Endothelial cell of umbilical vein (primary cell): ENCODE results near the gene CPTP. TPM values are rescaled to one million over a fixed set of nuclear protein-coding genes. Genes with fewer than 3 reads are reported as not detected.
"Not testable (repeated sequence)": the region's sequence is repeated elsewhere in the genome, so short reads cannot be mapped to it uniquely, and the experiment has no call there.

Experiments used
- BruUV-seq: library from RNA; stranded (reverse); fragments of 400-500 nt; replicated peaks from 2 replicates; lab custom pipeline; 2021; lab: Mats Ljungman, UMichigan
- CTCF ChIA-PET: fragments of 300-600, 350-600 bp; sonication (Branson Sonifier 250); formaldehyde crosslinking; loops from one replicate; lab custom pipeline; 2021; ENCODE audit warnings: antibody characterized with exemption, inconsistent platforms; lab: Charles Lee
- POLR2A ChIA-PET: fragments of 300-600, 350-600 bp; sonication (Branson Sonifier 250); formaldehyde crosslinking; loops from one replicate; lab custom pipeline; 2021; ENCODE audit warnings: antibody characterized with exemption, inconsistent platforms; lab: Charles Lee
- DNase-seq: peaks from one replicate; pipeline ENCODE4 v3.0.0-alpha.2; 2011; ENCODE audit warnings: low read depth, low spot score
- FAIRE-seq: peaks from 2 replicates; lab custom pipeline; 2011; peaks lifted over from hg19 to GRCh38; lab: Jason Lieb, UNC
- H2AFZ ChIP-seq: 2 replicates; pipeline ENCODE4 v1.6.0; 2012; ENCODE audit warnings: low read depth, low read length, control low read depth, inconsistent platforms
- H3K27ac ChIP-seq: 2 replicates; pipeline ENCODE4 v1.5.1; 2011; ENCODE audit warnings: low read depth, mild to moderate bottlenecking, control low read depth, low read length, moderate library complexity; ENCODE audit not compliant: insufficient read depth
- H3K27me3 ChIP-seq, 2 experiments: 2 replicates each; pipeline versions ENCODE4 v1.6.0 to v1.6.1; 2011; ENCODE audit warnings: low read length in 2 of 2, mixed read lengths in 1 of 2; ENCODE audit not compliant: control insufficient read depth in 2 of 2, insufficient read depth in 2 of 2
- H3K36me3 ChIP-seq, 2 experiments: 2 replicates in 1 of 2; 3 replicates in 1 of 2; pipeline ENCODE4 v1.5.1; 2011; ENCODE audit warnings: low read length in 2 of 2, mild to moderate bottlenecking in 1 of 2, moderate library complexity in 1 of 2; ENCODE audit not compliant: control insufficient read depth in 2 of 2, insufficient read depth in 2 of 2; ENCODE audit errors: extremely low read depth in 1 of 2
- H3K4me1 ChIP-seq: 3 replicates; pipeline ENCODE4 v1.5.1; 2011; ENCODE audit warnings: mild to moderate bottlenecking, low read length; ENCODE audit not compliant: control insufficient read depth, insufficient read depth; ENCODE audit errors: extremely low read depth
- H3K4me2 ChIP-seq: 2 replicates; pipeline ENCODE4 v1.6.1; 2011; ENCODE audit warnings: low read length, control low read depth, mixed read lengths; ENCODE audit not compliant: insufficient read depth
- H3K4me3 ChIP-seq, 3 experiments: fragments of 200-600 bp in 1 of 3; sonication (generic), shearing (Covaris generic) in 1 of 3; replicated peaks in 1 of 3; 2 replicates each; pipeline ENCODE4 v1.5.1; 2011 to 2016; ENCODE audit warnings: control low read depth in 3 of 3, low read length in 3 of 3, mild to moderate bottlenecking in 2 of 3, inconsistent platforms in 1 of 3, low read depth in 1 of 3, moderate library complexity in 1 of 3; ENCODE audit not compliant: insufficient read depth in 1 of 3
- H3K79me2 ChIP-seq: 2 replicates; pipeline ENCODE4 v1.6.0; 2012; ENCODE audit warnings: low read length, inconsistent platforms; ENCODE audit not compliant: control insufficient read depth, insufficient read depth
- H3K9ac ChIP-seq: replicated peaks from 2 replicates; pipeline ENCODE3; 2011; ENCODE audit warnings: low read length, control low read depth; ENCODE audit not compliant: insufficient read depth; ENCODE audit errors: extremely low read depth
- H3K9me1 ChIP-seq: replicated peaks from 3 replicates; pipeline ENCODE4 v1.6.0; 2011; ENCODE audit warnings: mild to moderate bottlenecking, low read length; ENCODE audit not compliant: control insufficient read depth, insufficient read depth; ENCODE audit errors: extremely low read depth
- H3K9me3 ChIP-seq: replicated peaks from 2 replicates; pipeline ENCODE4 v1.5.1; 2012; ENCODE audit warnings: low read length, inconsistent platforms; ENCODE audit not compliant: control insufficient read depth, insufficient read depth
- H4K20me1 ChIP-seq: replicated peaks from 2 replicates; pipeline ENCODE3; 2011; ENCODE audit warnings: mild to moderate bottlenecking, low read length; ENCODE audit not compliant: control insufficient read depth, insufficient read depth; ENCODE audit errors: extremely low read depth
- EZH2 ChIP-seq: IDR thresholded peaks from 2 replicates; pipeline ENCODE4 v1.6.1; 2012; ENCODE audit warnings: borderline replicate concordance, low read depth, mild to moderate bottlenecking, moderate library complexity, low read length, inconsistent platforms; ENCODE audit not compliant: severe bottlenecking
- FOS ChIP-seq: IDR thresholded peaks from 2 replicates; pipeline ENCODE4 v1.6.1; 2011; ENCODE audit warnings: mild to moderate bottlenecking, low read length, moderate library complexity, borderline replicate concordance; ENCODE audit not compliant: insufficient read depth
- GATA2 ChIP-seq: IDR thresholded peaks from 2 replicates; pipeline ENCODE4 v1.7.0; 2011; ENCODE audit warnings: low read depth, mild to moderate bottlenecking, moderate library complexity, mixed read lengths, low read length; ENCODE audit not compliant: insufficient read length, insufficient read depth
- JUN ChIP-seq: IDR thresholded peaks from 2 replicates; pipeline ENCODE4 v1.6.1; 2011; ENCODE audit warnings: borderline replicate concordance, low read depth; ENCODE audit not compliant: insufficient read length, insufficient read depth
- MYC ChIP-seq: IDR thresholded peaks from one replicate; pipeline ENCODE4 v1.6.1; 2011; ENCODE audit warnings: mild to moderate bottlenecking, low read depth, low read length
- POLR2A ChIP-seq: IDR thresholded peaks from 2 replicates; pipeline ENCODE4 v1.6.1; 2012; ENCODE audit warnings: low read depth, mild to moderate bottlenecking, control low read depth, low read length
- POLR2AphosphoS5 ChIP-seq: IDR thresholded peaks from 2 replicates; pipeline ENCODE4 v1.6.1; 2012; ENCODE audit warnings: low read depth, mild to moderate bottlenecking, control low read depth, low read length, moderate library complexity; ENCODE audit not compliant: insufficient read depth
- dilution Hi-C: fragments of 300-500 bp; cut with MboI; formaldehyde crosslinking; loops from one replicate; pipeline ENCODE4 v1.15.0; 2019; ENCODE audit warnings: low sequenced_read_pairs; ENCODE audit not compliant: extremely low pct_ligation_motif_present
- intact Hi-C: fragments of 100-400 bp; cut with micrococcal nuclease; formaldehyde crosslinking; loops from one replicate; pipeline ENCODE4 v1.10.0; 2022
- polyA plus RNA-seq, 4 experiments: library from polyadenylated mRNA; depleted of rRNA in 3 of 4; stranded (reverse) in 3 of 4; unstranded in 1 of 4; fragments of >200 nt; gene quantifications; 2 replicates each; pipeline versions ENCODE4 v1.2.1 to v1.2.3, GENCODE V29; 2011 to 2012; ENCODE audit warnings: missing spikeins in 1 of 4
- total RNA-seq: library from RNA; stranded (reverse); gene quantifications from 2 replicates; pipeline ENCODE4 v1.2.3, GENCODE V29; 2021
- TF ChIP-seq, protein P1 (sequence below): IDR thresholded peaks from 2 replicates; pipeline ENCODE4 v1.6.1; 2011; ENCODE audit not compliant: insufficient read depth, insufficient read length
- TF ChIP-seq, protein P2 (sequence below), 2 donors: IDR thresholded peaks; 1 replicate in 1 of 2; 2 replicates in 1 of 2; pipeline ENCODE4 v1.5.1; 2011; ENCODE audit warnings: low read length in 2 of 2, mild to moderate bottlenecking in 2 of 2, moderate library complexity in 2 of 2, control low read depth in 1 of 2, inconsistent platforms in 1 of 2, low read depth in 1 of 2; ENCODE audit not compliant: insufficient read depth in 1 of 2; ENCODE audit errors: extremely low read depth in 1 of 2

The CPTP gene
- total and polyA plus RNA-seq, 2 donors (not counting 3 experiments of a cell fraction or from before 2014, with no cell fraction given) = 20.9 to 29.5 TPM

DNA sequence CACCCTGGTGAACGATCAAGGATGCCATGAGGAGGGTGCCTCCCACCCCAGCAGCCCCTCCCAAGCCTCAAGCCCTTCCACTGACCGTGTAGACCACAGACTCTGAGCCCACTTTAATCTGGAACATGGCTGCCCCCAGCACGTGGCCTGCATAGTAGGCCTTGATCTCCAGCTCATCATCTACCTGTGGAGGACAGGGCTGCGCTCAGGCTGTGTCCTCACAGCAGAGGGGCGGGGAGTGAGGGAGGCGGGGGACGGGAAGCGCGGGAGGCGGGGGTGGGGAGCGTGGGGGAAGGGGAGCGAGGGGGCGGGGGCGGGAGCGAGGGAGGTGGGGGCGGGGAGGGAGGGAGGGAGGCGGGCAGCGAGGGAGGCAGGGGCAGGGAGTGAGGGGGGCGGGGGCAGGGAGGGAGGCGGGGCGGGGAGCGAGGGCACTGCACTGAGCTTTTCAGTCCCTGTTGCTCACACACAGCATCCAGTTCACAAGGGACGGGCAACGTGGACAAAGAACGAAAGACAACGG lies 9.1 kb upstream of the CPTP start:
- ChIA-PET CTCF (no interaction called here), POLR2A (no interaction called here)
- TF ChIP-seq, protein P1, sequence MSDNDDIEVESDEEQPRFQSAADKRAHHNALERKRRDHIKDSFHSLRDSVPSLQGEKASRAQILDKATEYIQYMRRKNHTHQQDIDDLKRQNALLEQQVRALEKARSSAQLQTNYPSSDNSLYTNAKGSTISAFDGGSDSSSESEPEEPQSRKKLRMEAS = no peak
- no peak for TF ChIP-seq FOS
- TF ChIP-seq MYC = no peak
- no peak for TF ChIP-seq GATA2
- no peak for TF ChIP-seq POLR2A
- no peak for TF ChIP-seq EZH2
- TF ChIP-seq, protein P2, sequence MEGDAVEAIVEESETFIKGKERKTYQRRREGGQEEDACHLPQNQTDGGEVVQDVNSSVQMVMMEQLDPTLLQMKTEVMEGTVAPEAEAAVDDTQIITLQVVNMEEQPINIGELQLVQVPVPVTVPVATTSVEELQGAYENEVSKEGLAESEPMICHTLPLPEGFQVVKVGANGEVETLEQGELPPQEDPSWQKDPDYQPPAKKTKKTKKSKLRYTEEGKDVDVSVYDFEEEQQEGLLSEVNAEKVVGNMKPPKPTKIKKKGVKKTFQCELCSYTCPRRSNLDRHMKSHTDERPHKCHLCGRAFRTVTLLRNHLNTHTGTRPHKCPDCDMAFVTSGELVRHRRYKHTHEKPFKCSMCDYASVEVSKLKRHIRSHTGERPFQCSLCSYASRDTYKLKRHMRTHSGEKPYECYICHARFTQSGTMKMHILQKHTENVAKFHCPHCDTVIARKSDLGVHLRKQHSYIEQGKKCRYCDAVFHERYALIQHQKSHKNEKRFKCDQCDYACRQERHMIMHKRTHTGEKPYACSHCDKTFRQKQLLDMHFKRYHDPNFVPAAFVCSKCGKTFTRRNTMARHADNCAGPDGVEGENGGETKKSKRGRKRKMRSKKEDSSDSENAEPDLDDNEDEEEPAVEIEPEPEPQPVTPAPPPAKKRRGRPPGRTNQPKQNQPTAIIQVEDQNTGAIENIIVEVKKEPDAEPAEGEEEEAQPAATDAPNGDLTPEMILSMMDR (IDR thresholded peaks at IDR 0.05; ENCODE audit: extremely low read depth in 1 of 2, insufficient read depth in 1 of 2, low read depth in 1 of 2, low read length in 2 of 2) = no peak
- no peak for TF ChIP-seq JUN
- no peak for TF ChIP-seq POLR2AphosphoS5
- intact Hi-C loops (no loop called here), dilution Hi-C loops (no loop called here)
- Histone ChIP-seq H3K27me3 (no peaks in the 10 kb centered on the region), H3K36me3 (peaks cover 0 to 46% of the 10 kb centered on the region in 2 experiments), H3K4me1 (no peaks in the 10 kb centered on the region), H3K4me2 (no peak overlapping the region), H4K20me1 (peaks cover 5% of the 10 kb centered on the region), H3K27ac (no peak overlapping the region), H3K4me3 (no peak overlapping the region), H3K9me1 (no peaks in the 10 kb centered on the region), H3K9me3 (no peaks in the 10 kb centered on the region), H3K9ac (no peak overlapping the region), H2AFZ (no peak overlapping the region), H3K79me2 (peaks cover 11% of the 10 kb centered on the region)
- BruUV-seq = no TSS peak
- no peak for FAIRE-seq
- no peak for DNase-seq

DNA sequence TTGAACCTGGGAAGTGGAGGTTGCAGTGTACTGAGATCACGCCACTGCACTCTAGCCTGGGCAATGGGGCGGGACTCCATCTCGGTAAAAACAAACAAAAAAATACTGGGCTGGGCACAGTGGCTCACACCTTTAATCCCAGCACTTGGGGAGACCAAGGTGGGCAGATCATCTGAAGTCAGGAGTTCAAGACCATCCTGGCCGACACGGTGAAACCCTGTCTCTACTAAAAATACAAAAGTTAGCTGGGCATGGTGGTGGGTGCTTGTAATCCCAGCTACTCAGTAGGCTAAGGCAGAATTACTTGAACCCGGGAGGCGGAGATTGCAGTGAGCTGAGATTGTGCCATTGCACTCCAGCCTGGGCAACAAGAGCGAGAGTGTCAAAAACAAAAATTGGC lies 8.4 kb upstream of the CPTP start:
- peak; percentile 24 for FAIRE-seq
- H3K27me3 ChIP-seq, H3K27ac ChIP-seq, H3K9me1 ChIP-seq, intact Hi-C loops, H3K9ac ChIP-seq, H4K20me1 ChIP-seq, BruUV-seq, dilution Hi-C loops, H3K4me1 ChIP-seq, H3K9me3 ChIP-seq, POLR2A ChIA-PET, H2AFZ ChIP-seq, H3K4me2 ChIP-seq, CTCF ChIA-PET, DNase-seq, H3K4me3 ChIP-seq: not testable (repeated sequence)
- Histone ChIP-seq H3K79me2 (peaks cover 18% of the 10 kb centered on the region), H3K36me3 (peaks cover 0 to 41% of the 10 kb centered on the region in 2 experiments)
